Inflammatory macrophage treated with lipopolysaccharide for 4 hours (primary cell): Measurements from ENCODE around the gene UNC5A.

ENCODE experiments used
- DNase-seq: peaks from one replicate; pipeline ENCODE4 v3.0.0-alpha.2; 2020

Gene UNC5A

GRCh38 chr5:176802116-176802784 is 8.1 kb upstream of the UNC5A start:
- no peak for DNase-seq

GRCh38 chr5:176803068-176803942 is 7.1 kb upstream of the UNC5A start:
- no peak for DNase-seq

GRCh38 chr5:176803943-176804498 is 6.3 kb upstream of the UNC5A start:
- DNase-seq, result no peak

- no peak for DNase-seq
Measured at GRCh38 chr5:176806137-176806536, 4.2 kb upstream of the UNC5A start.

- no peak for DNase-seq
Measured at GRCh38 chr5:176809544-176810080, 747 bp upstream of the UNC5A start.

GRCh38 chr5:176810687-176811501 is 535 bp downstream of the UNC5A start:
- DNase-seq, result no peak

GRCh38 chr5:176812269-176813259 is 2.2 kb downstream of the UNC5A start:
- DNase-seq, result peak; percentile 6

- no peak for DNase-seq
Measured at GRCh38 chr5:176813587-176814312, 3.4 kb downstream of the UNC5A start.

GRCh38 chr5:176814313-176814685 is 3.9 kb downstream of the UNC5A start:
- no peak for DNase-seq

- DNase-seq, result no peak
Measured at GRCh38 chr5:176814836-176815438, 4.6 kb downstream of the UNC5A start.

- DNase-seq, result no peak
Measured at GRCh38 chr5:176816043-176816745, 5.8 kb downstream of the UNC5A start.

GRCh38 chr5:176816791-176817347 is 6.5 kb downstream of the UNC5A start:
- DNase-seq, result no peak

GRCh38 chr5:176817369-176817840 is 7.0 kb downstream of the UNC5A start:
- no peak for DNase-seq

- peak; percentile 6 for DNase-seq
Measured at GRCh38 chr5:176817841-176818377, 7.5 kb downstream of the UNC5A start.

- no peak for DNase-seq
Measured at GRCh38 chr5:176818391-176819098, 8.2 kb downstream of the UNC5A start.

- DNase-seq, result no peak
Measured at GRCh38 chr5:176819476-176819875, 9.1 kb downstream of the UNC5A start.

- no peak for DNase-seq
Measured at GRCh38 chr5:176820937-176821336, 10.6 kb downstream of the UNC5A start.

GRCh38 chr5:176821441-176821840 is 11.1 kb downstream of the UNC5A start:
- no peak for DNase-seq
